ENCODE measurements around the gene BCL2L12. TPM values are rescaled to one million over a fixed set of nuclear protein-coding genes. Genes with fewer than 3 reads are reported as not detected.

Gene BCL2L12
- total RNA-seq, 4 donors from 2014 or later: 2.1 to 7.9 (median 3.3) TPM

DNA sequence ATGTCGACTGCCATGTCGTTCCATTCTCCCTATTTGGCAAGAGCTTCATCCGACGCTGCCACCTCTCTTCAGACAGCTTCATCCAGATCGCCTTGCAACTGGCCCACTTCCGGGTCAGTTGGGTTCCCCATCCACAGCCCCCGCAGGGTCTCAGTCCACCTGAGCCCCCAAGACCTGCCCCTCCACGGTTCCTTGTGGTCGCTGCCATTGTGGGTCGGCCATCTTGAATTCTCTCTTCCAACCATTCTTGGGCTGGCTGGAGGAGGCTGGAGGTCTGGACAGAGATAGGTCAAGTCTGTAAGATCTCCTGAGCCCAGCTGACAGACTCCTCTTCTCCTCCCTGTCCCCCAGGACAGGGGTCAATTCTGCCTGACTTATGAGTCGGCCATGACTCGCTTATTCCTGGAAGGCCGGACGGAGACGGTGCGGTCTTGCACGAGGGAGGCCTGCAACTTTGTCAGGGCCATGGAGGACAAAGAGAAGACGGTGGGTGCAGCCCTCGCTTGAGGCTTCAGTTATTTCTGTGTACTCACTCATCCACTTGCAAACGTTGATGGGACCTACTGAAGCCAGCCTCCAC lies 44.7 kb downstream of the BCL2L12 start:
- no peak for TF ChIP-seq CTCF (IDR thresholded peaks at IDR 0.05; ENCODE audit: low read depth)

GRCh38 chr19:49712397-49712859 lies 46.7 kb downstream of the BCL2L12 start:
- TF ChIP-seq CTCF (IDR thresholded peaks at IDR 0.05; ENCODE audit: low read depth): no peak

- TF ChIP-seq CTCF (IDR thresholded peaks at IDR 0.05; ENCODE audit: low read depth): no peak
These were observed 47.6 kb downstream of the BCL2L12 start for GRCh38 chr19:49713236-49713845.

DNA sequence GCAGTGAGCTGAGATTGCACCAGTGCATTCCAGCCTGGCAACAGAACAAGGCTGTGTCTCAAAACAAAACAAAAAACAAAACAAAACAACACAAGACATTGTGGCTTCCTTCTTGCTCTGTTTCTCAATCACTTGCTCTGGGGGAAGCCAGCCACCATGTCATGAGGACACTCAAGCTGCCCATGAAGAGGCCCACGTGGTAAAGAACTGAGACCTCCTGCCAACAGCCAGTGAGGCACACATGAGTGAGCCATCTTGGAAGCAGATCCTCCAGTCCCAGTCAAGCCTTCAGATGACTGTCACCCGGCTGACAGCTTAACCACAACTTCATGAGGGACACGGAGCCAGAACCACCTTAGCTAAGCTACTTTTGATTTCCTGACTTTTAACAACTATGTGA lies 50.4 kb downstream of the BCL2L12 start:
- no peak for TF ChIP-seq CTCF (IDR thresholded peaks at IDR 0.05; ENCODE audit: low read depth)

- no peak for TF ChIP-seq CTCF (IDR thresholded peaks at IDR 0.05; ENCODE audit: low read depth)
These were observed 52.8 kb downstream of the BCL2L12 start for GRCh38 chr19:49718511-49718910.

DNA sequence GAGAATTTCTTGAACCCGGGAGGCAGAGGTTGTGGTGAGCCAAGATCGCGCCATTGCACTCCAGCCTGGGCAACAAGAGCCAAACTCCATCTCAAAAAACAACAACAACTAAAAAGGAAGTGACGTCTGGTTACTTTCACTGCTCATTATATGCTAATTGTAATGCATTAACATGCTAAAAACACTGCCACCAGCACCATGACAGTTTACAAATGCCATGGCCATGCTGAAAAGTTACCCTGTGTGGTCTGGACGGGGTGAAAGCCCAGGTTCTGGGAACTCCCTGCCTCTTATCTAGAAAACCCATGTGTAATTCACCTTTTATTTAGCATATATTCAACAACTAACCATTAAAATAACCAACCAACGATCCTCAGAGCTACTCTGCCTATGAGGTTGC lies 53.3 kb downstream of the BCL2L12 start:
- TF ChIP-seq CTCF (IDR thresholded peaks at IDR 0.05; ENCODE audit: low read depth): no peak

Small RNA genes lying within 50 kb of the gene (small RNA-seq; reads per million reads assigned to genes)
- gene MIR5088: not detected

Other genes with a start within 250 kb of the BCL2L12 start
- gene PTH2, start 242.5 kb upstream of the BCL2L12 start, total RNA-seq: not detected
- gene GFY, start 240.5 kb upstream of the BCL2L12 start, total RNA-seq: not detected
- 1 to 10 TPM; 1.7 to 3.6 (median 2.8) TPM for gene SLC17A7, start 224.4 kb upstream of the BCL2L12 start, total RNA-seq
- gene PIH1D1, start 214.1 kb upstream of the BCL2L12 start, total RNA-seq: 10 to 100 TPM; 53.3 to 99.7 (median 83.2) TPM
- 10 to 100 TPM; 35.4 to 80.4 (median 50.3) TPM for gene ALDH16A1, start 212.7 kb upstream of the BCL2L12 start, total RNA-seq
- gene FLT3LG, start 191.7 kb upstream of the BCL2L12 start, total RNA-seq: 10 to 100 TPM in 1 of 4 donors, 1 to 10 TPM in 3; 3.2 to 11.5 (median 4.4) TPM
- gene RPL13A, start 178.3 kb upstream of the BCL2L12 start, total RNA-seq: 1,000 to 10,000 TPM; 2,421 to 3,217 (median 2,855) TPM
- 1,000 to 10,000 TPM; 3,504 to 5,080 (median 4,743) TPM for gene RPS11, start 169.5 kb upstream of the BCL2L12 start, total RNA-seq
- 100 to 1,000 TPM; 208 to 517 (median 336) TPM for gene FCGRT, start 153.3 kb upstream of the BCL2L12 start, total RNA-seq
- 10 to 100 TPM; 21.4 to 45.1 (median 36.7) TPM for gene RCN3, start 137.9 kb upstream of the BCL2L12 start, total RNA-seq
- gene NOSIP, start 85.4 kb upstream of the BCL2L12 start, total RNA-seq: 10 to 100 TPM; 39.1 to 63.4 (median 49.0) TPM
- gene PRRG2, start 84.6 kb upstream of the BCL2L12 start, total RNA-seq: under 1 TPM in 2 of 4 donors, not detected in 2; 0.51 to 0.75 TPM
- gene PRR12, start 74.8 kb upstream of the BCL2L12 start, total RNA-seq: 10 to 100 TPM in 1 of 4 donors, 1 to 10 TPM in 3; 4.6 to 15.4 (median 6.2) TPM
- 100 to 1,000 TPM in 2 of 4 donors, 10 to 100 TPM in 2; 62.9 to 113 (median 101) TPM for gene RRAS, start 25.8 kb upstream of the BCL2L12 start, total RNA-seq
- gene SCAF1, start 23.7 kb upstream of the BCL2L12 start, total RNA-seq: 10 to 100 TPM in 3 of 4 donors, 1 to 10 TPM in 1; 8.8 to 33.3 (median 11.3) TPM
- gene IRF3, start 76 bp upstream of the BCL2L12 start, total RNA-seq: 10 to 100 TPM; 21.8 to 66.5 (median 39.0) TPM
- gene PRMT1, start 11.3 kb downstream of the BCL2L12 start, total RNA-seq: 100 to 1,000 TPM in 1 of 4 donors, 10 to 100 TPM in 3; 63.8 to 104 (median 78.2) TPM
- gene ADM5, start 23.7 kb downstream of the BCL2L12 start, total RNA-seq: 1 to 10 TPM in 3 of 4 donors, not detected in 1; 1.0 to 2.6 (median 2.1) TPM
- 1 to 10 TPM in 1 of 4 donors, under 1 TPM in 2, not detected in 1; 0.38 to 2.6 (median 0.85) TPM for gene CPT1C, start 25.2 kb downstream of the BCL2L12 start, total RNA-seq
- gene TSKS, start 97.4 kb downstream of the BCL2L12 start, total RNA-seq: 1 to 10 TPM in 1 of 4 donors, under 1 TPM in 3; 0.49 to 2.8 (median 0.59) TPM
- 100 to 1,000 TPM in 1 of 4 donors, 10 to 100 TPM in 3; 48.9 to 112 (median 57.9) TPM for gene AP2A1, start 101.1 kb downstream of the BCL2L12 start, total RNA-seq
- gene FUZ, start 147.4 kb downstream of the BCL2L12 start, total RNA-seq: 10 to 100 TPM in 3 of 4 donors, 1 to 10 TPM in 1; 6.7 to 18.6 (median 13.3) TPM
- gene MED25, start 152.4 kb downstream of the BCL2L12 start, total RNA-seq: 10 to 100 TPM; 15.2 to 30.5 (median 16.4) TPM
- 10 to 100 TPM; 39.3 to 65.9 (median 44.2) TPM for gene PTOV1, start 185.2 kb downstream of the BCL2L12 start, total RNA-seq
- gene PNKP, start 201.6 kb downstream of the BCL2L12 start, total RNA-seq: 10 to 100 TPM; 25.9 to 48.0 (median 38.7) TPM
- 10 to 100 TPM in 2 of 4 donors, 1 to 10 TPM in 2; 5.5 to 20.3 (median 9.1) TPM for gene AKT1S1, start 211.4 kb downstream of the BCL2L12 start, total RNA-seq
- gene TBC1D17, start 211.8 kb downstream of the BCL2L12 start, total RNA-seq: 10 to 100 TPM; 19.2 to 60.8 (median 29.1) TPM
- 1 to 10 TPM in 1 of 4 donors, under 1 TPM in 1, not detected in 2; 0.22 to 9.3 TPM for gene IL4I1, start 231.0 kb downstream of the BCL2L12 start, total RNA-seq

All from subcutaneous adipose tissue (tissue), 4 donors.